Activated gamma-delta T cell (primary cell): ENCODE results near the gene ACTL7B.
"Not testable (repeated sequence)": the region's sequence is repeated elsewhere in the genome, so short reads cannot be mapped to it uniquely, and the experiment has no call there.

ENCODE experiments used
- DNase-seq: peaks from one replicate; lab custom pipeline; 2025; lab: John Stamatoyannopoulos, UW
- total RNA-seq, 2 donors: gene quantifications; one replicate each; lab custom pipeline; 2026; lab: John Stamatoyannopoulos, UW

The ACTL7B gene
- total RNA-seq, result 0 to 0.09 reads per million in 2 donors

- no peak for DNase-seq
These were observed at the start of gene ACTL7B for GRCh38 chr9:108855888-108856287. ACTL7B (minus strand) TSS chr9:108855986; CDS start chr9:108855930, 56 bp downstream.

DNA sequence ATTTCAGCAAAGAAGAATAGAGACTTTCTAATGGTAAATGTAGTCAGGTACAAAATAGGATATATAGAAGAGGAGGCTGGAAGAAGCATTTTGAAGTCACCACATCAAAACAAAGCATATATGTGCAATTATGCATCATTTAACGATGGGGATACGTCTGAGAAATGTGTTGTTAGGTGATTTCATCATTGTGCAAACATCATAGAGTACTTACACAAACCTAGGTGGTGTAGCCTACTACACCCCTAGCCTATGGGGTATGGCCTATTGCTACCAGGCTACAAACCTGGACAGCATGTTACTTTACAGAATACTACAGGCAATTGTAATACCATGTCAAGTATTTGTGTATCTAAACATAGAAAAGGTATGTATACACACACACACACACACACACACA lies 49.7 kb upstream of the ACTL7B start:
- DNase-seq, result no peak

- DNase-seq, result no peak
These were observed 48.4 kb upstream of the ACTL7B start for GRCh38 chr9:108904161-108904560.

GRCh38 chr9:108903420-108904103 lies 47.8 kb upstream of the ACTL7B start:
- no peak for DNase-seq

DNA sequence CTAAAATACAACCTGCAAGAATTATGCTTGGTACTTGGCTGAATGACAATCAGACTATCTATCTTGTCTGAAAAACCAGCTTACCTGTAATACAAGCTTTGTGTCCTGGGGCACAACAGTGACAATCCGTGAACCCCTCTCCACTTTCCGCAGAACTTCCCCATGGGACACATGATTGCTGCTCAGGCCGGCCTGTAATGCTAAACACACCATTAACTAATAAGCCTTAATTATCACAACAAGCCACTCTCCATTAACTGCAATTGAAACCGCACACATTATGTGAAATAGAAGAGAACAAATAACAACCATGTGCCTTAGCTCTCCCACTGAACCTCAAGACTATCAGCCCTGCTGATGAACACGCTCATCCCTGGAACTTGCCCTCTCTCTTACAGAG lies 44.4 kb upstream of the ACTL7B start:
- no peak for DNase-seq

DNA sequence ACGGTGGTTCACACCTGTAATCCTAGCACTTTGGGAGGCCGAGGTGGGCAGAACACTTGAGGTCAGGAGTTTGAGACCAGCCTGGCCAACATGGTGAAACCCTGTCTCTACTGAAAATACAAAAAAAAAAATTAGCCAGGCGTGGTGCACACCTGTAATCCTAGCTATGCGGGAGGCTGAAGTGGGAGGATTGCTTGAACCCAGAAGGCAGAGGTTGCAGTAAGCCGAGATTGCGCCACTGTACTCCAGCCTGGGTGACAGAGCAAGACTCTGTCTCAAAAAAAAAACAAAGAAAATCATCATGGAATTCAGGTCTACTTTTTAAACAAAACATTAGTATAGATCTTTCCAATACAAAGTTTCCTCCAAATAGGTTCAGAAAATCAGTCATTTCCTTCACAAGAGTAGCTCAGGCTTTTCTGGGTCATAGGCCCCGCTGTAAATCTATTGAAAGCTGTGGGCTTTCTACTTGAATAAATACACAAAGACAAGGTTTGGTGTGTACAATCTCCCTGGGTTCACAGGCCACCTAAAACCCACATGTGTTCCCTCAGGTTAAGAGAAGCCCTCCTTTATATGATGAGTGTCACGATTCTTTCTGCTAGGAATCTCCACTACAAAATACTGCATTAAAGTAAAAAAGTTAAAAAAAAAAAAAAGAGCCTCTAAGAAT lies 43.4 kb upstream of the ACTL7B start:
- not testable (repeated sequence) for DNase-seq

DNA sequence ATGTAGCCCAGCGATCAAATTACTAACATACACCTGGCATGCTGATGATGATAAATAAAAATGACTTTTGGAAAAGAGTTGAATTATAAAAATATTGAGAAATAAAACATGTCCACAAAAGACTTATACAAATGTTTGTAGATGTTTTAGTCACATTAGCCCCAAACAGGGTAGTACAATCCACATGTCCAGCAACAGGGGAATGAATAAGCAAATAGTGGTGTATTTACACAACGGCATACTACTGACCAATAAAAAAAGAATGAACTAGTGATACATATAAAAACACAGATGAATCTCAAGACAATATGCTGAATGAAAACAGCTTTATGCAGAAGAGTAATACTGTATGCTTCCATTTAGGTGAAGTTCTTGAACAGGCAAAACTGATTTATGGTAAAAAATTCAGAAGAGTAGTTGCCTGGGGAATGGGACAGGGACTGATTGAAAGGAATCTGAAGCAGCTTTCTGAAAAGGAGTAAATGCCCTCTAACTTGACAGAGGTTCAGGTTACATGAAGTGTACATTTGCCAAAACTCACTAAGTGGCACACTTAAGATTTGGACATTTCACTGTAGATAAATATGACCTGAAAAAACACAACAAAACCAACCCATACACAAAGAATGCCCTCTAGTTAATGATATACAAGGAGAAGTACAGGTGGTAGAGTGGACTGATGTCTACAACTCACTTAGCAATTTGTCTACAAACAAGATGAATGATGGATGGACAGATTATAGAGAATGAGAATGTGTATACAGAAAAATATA lies 41.7 kb upstream of the ACTL7B start:
- no peak for DNase-seq

DNA sequence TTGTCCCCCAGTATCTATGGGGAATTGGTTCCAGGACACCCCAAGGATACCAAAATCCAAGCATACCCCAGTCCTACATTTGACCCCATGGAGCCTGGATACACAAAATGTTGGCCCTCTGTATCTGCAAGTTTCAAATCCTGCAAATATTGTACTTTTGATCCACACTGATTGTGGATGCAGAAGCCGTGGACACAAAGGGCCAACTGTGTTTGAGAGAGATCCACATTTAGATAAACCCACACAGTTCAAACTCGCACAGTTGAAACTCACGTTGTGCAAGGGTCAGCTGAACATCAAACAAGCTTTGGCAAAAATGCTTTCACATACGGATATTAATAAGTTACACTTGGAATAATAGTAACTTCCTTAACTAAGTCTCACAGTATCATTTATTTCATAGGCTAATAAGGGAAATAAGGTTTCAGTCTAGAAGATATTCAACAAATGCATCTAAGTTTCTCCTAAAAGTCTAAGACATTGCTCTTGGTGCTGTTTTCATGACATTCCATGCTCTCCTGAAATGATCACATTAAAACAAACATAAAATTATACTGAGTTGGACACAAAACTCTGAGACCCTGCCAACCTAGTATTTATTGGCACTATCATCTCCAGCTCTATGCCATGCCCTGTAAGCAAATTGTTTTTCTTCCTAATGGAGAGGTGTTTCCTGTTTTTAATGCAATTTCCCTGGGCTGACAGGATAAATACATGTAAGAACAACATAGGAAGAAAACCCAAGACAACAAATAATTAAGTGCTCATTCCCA lies 38.6 kb upstream of the ACTL7B start:
- no peak for DNase-seq

DNA sequence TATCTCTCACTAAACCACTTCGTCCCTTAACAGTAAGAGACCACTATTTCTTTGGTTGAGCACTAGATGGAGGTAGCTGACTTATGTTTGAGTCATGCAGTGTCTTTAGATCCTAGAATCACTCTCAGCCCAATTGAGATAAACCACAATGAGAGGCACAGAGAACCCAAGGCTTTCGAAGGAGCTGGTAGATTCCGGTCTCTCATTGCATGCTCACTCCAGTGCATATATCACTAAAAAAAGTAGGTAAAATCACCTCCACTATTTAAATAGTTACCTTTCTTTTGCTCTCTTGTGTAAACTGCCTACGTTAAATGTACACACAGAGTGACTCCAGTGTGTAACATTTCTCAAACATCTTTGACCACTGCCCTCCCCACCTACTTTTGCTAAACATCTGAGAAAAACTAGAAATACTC lies 33.9 kb upstream of the ACTL7B start:
- DNase-seq, result no peak

DNA sequence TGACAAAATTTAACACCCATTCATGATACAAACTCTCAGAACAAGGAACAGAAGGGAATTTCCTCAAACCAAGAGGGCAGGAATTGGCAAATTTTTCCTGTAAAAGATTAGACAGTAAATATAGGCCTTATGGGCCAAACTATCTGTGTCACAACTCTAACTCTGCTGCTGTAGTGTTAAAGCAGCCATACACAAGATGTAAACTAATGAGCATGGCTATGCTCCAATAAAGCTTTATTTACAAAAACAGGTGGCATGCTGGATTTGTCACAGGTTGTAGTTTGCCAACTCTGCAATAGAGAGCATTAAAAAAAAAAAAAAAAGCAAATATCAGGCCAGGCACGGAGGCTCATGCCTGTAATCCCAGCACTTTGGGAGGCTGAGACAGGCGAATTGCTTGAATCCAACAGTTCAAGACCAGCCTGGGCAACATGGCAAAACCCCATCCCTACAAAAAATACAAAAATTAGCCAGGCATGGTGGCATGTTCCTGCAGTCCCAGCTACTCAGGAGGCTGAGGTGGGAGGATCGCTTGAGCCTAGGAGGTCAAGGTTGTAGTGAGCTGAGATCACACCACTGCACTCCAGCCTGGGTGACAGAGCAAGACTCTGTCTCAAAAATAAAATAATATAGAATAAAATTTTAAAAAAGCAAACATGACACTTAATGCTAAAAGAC lies 30.9 kb upstream of the ACTL7B start:
- DNase-seq, result not testable (repeated sequence)

- DNase-seq, result no peak
These were observed 30.0 kb upstream of the ACTL7B start for GRCh38 chr9:108885643-108886348.

DNA sequence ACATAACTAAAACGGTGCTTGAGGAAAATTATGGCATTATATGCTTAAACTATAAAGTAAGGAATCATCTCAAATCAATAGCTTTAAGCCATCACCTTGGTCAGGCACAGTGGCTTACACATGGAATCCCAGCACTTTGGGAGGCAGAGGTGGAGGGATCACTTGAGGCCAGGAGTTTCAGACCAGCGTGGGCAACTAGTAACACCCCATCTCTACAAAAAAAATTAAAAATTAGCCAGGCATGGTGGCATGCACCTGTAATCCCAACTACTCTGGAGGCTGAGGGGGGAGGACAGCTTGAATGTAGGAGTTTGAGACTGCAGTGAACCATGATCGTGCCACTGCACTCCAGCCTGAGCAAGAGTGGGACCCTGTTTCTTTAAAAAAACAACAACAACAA lies 28.9 kb upstream of the ACTL7B start:
- no peak for DNase-seq

GRCh38 chr9:108883085-108883484 lies 27.3 kb upstream of the ACTL7B start:
- no peak for DNase-seq

- no peak for DNase-seq
These were observed 26.5 kb upstream of the ACTL7B start for GRCh38 chr9:108882052-108882888.

DNA sequence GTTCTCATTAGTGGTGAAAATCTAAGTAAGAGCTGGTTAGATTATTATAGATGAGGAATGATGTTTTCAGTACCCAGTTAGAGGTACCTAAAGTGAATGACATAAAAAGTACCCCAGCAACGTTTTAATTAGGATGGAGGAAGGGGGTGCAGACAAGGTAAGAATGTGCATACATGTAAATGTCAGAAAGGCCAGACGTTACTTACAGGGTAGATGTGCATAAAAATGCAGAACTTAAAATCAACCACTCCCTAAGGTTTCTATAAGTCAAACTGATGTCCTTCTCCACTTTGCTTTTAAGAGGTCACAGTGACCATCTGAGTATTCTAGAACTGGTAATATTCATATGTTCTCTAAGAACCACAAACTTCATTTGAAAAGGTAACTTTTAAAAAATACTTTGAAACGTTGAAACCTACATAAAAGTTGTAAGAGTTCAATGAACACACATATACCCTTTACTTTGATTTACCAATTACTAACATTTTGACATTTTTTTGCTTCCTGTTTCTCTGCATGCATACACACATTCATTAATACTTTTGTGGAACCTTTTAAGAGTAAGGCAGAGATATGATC lies 25.0 kb upstream of the ACTL7B start:
- DNase-seq, result no peak

GRCh38 chr9:108877524-108877923 lies 21.7 kb upstream of the ACTL7B start:
- no peak for DNase-seq

DNA sequence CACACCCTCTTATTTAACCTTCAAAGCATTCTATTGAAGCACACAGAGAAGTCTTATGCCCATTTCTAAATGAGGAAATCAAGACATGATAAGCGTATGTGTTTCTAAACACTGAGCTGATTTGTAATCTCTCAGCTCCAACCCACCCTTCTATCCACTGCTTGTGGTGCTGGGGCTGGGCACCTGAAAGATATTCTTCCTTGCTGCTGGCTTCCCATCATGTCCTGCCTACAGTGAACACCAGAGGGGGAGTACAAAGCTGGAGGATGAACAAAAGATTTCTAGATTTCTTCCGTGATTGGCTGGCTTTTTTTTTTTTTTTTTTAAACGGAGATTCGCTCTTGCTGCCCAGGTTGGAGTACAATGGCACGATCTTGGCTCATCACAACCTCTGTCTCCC lies 20.6 kb upstream of the ACTL7B start:
- DNase-seq, result no peak

- no peak for DNase-seq
These were observed 18.4 kb upstream of the ACTL7B start for GRCh38 chr9:108874058-108874788.
